ENCODE measurements around the gene ZNF134. TPM values are rescaled to one million over a fixed set of nuclear protein-coding genes. Genes with fewer than 3 reads are reported as not detected.
A peak's percentile ranks its signal among the peaks of the same experiment; 100 is the strongest.

The ZNF134 gene
- polyA plus RNA-seq, 3 donors, result 25.4 to 29.1 (median 26.7) TPM

GRCh38 chr19:57615346-57615745, 1.3 kb downstream of the ZNF134 start:
- DNase-seq (ENCODE audit: extremely low read depth in 1 of 11, low read depth in 9 of 11, low spot score in 4 of 11), result no peak

GRCh38 chr19:57620673-57621348, 6.8 kb downstream of the ZNF134 start:
- no peak for DNase-seq (ENCODE audit: extremely low read depth in 1 of 11, low read depth in 9 of 11, low spot score in 4 of 11)

DNA sequence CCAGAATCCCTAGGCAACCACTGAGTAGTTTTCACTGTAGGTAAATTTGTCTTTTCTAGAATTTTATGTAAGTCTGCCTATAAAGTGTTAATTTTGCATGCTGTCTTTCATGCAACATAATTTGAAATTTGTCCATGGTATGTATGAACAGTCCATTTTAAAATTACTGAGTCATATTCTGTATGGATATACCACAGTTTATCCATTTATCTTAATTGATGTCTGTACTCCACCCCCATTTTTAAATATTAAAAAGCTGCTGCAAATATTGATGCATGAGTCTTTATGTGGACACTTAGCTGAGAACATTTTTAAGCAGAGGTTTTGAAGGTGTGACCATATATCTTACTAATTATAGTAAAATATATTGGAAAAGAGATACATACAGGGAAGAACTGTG, 9.0 kb downstream of the ZNF134 start:
- DNase-seq (ENCODE audit: extremely low read depth in 1 of 11, low read depth in 9 of 11, low spot score in 4 of 11), result no peak

DNA sequence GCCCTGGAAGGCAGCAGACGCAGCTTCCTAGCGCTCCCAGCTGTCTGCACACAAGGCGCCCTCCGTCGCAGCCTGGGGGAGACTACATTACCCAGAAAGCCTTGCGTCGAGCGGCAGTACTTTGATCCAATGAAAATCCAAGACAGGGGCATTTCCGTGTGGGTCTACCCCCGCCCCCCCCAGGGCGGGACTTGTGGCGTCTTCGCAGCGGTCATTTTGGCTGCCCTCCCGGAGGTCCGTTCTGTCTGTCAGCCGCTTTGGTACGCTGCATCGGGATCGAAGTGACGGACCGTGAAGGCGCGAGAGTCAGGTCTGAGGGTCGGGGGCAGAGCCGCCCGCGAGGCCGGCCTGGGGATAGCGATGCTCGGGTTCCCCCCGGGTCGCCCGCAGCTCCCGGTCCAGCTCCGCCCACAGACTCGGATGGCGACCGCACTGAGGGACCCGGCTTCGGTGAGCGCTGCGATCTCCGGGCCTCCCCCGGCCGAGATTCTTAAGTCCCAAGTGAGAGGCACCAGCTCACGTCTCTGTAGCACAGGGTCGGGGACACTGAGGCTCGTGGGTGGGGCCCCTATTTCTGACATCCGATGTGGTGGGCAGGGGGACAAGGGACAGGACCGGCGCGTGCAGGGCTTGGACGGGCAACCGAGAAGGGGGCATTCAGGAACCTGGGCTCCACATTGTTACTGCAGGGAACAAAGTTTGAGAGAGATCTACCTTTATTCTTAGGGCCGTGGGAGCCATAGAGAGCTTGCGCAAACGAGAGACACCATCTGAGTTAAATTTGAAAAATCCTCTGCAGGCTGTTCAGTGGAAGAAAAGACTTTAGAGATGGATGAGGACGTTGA, 19.2 kb downstream of the ZNF134 start, which contains the start of gene ZNF211:
Gene ZNF211 (plus strand): TSS at position 182 of the 845 bp plus-strand sequence. CDS start 179 bp downstream, at position 361.
- DNase-seq (ENCODE audit: extremely low read depth in 1 of 11, low read depth in 9 of 11, low spot score in 4 of 11), result peak; percentile 89 to 98 (median 94)

GRCh38 chr19:57633832-57634131, 19.7 kb downstream of the ZNF134 start:
- DNase-seq (ENCODE audit: extremely low read depth in 1 of 11, low read depth in 9 of 11, low spot score in 4 of 11), result no peak

DNA sequence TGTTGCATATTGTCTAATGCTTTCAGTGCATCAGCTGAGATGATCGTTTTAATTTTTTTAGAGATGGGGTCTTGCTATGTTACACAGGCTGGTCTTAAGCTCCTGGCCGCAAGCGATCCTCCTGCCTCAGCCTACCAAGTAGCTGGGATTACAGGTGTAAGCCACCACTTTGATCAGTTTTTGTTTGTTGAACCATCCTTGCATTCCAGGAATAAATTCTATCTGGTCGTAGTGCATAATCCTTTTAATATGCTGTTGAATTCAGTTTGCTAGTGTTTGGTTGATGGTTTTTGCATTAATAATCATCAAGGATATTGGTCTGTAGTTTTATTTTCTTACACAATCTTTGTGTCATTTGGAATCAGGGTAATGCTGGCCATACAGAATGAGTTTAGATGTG, 23.3 kb downstream of the ZNF134 start:
- DNase-seq (ENCODE audit: extremely low read depth in 1 of 11, low read depth in 9 of 11, low spot score in 4 of 11), result no peak

DNA sequence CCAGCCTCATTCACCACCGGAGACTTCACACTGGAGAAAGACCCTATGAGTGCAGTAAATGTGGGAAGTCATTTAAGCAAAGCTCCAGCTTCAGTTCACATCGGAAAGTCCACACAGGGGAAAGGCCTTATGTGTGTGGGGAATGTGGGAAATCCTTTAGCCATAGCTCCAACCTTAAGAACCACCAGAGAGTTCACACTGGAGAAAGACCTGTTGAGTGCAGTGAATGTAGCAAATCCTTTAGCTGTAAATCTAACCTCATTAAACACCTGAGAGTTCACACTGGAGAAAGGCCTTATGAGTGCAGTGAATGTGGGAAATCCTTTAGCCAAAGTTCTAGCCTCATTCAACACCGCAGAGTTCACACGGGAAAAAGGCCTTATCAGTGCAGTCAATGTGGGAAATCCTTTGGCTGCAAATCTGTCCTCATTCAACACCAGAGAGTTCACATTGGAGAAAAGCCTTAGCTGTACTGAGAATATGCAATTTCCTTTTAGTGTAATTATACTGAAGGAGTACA, 27.7 kb downstream of the ZNF134 start:
- DNase-seq (ENCODE audit: extremely low read depth in 1 of 11, low read depth in 9 of 11, low spot score in 4 of 11), result no peak

- no peak for DNase-seq (ENCODE audit: extremely low read depth in 1 of 11, low read depth in 9 of 11, low spot score in 4 of 11)
Measured at GRCh38 chr19:57642396-57643046, 28.5 kb downstream of the ZNF134 start.

DNA sequence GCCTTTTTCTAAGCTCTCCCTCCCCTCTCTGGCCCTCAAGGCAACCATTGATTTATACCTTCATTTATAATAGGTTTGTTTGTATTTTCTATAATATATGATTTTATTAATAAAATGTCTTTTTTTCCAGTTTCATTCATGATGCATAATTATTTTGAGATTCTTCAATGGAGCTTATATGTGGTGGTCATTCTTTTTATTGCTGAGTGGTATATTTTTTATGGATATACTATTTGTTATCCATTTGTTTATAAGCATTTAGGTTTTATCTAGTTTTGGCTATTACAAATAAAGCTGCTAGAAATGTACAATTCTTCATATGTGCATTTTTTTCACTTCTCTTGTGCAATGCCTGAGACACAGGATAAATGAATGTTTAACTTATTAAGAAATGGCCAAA, 29.7 kb downstream of the ZNF134 start:
- DNase-seq (ENCODE audit: extremely low read depth in 1 of 11, low read depth in 9 of 11, low spot score in 4 of 11), result no peak

DNA sequence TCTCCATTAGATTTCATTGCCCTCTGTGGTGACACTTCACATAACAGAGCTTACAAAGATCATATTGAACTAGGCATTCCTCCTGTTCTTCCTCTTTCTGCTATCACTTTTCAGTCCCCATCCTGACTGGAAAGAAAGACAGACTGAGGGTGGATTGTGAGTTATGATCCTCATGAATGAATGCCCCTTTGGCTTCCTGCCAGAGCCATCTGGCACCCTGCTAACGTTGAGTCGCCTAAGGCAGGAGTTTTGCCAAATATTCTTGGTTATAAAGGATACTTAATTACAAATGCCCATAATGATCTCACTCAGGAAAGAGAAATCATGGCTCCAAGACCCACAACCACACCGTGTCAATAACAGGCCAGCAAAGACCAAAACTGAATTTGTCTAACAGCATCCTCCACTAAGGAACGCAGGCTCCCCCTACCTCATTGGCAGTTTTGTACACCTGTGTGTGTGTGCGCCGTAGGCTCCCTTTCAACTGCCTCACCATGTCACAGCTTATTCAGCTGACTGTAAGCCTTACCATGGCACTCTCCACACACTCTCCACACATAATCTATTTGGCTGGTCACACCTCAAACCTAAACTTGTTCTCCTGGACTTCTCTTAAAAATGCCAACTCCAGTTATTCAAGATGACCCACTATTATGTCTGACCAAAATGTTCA, 34.4 kb downstream of the ZNF134 start:
- no peak for DNase-seq (ENCODE audit: extremely low read depth in 1 of 11, low read depth in 9 of 11, low spot score in 4 of 11)

DNA sequence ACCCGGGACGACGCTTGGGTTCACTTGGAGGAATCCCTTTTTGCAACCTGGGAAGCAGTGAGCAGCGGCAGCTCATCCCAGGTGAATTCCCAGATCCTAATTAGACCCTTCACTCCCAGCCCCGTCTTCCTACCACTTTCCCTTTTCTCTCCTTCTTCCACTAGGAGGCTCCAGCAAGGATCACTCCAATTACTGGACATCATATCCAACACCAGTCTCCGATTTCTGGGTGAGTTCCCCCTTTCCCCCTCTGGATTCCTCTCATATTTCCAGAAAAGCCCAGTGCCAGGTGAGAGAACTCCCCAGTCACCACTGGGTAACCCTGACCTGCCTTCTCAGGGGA, 37.6 kb downstream of the ZNF134 start:
- DNase-seq (ENCODE audit: extremely low read depth in 1 of 11, low read depth in 9 of 11, low spot score in 4 of 11), result no peak

GRCh38 chr19:57653689-57654088, 39.6 kb downstream of the ZNF134 start:
- no peak for DNase-seq (ENCODE audit: extremely low read depth in 1 of 11, low read depth in 9 of 11, low spot score in 4 of 11)

- no peak for DNase-seq (ENCODE audit: extremely low read depth in 1 of 11, low read depth in 9 of 11, low spot score in 4 of 11)
Measured at GRCh38 chr19:57655443-57655842, 41.4 kb downstream of the ZNF134 start.

DNA sequence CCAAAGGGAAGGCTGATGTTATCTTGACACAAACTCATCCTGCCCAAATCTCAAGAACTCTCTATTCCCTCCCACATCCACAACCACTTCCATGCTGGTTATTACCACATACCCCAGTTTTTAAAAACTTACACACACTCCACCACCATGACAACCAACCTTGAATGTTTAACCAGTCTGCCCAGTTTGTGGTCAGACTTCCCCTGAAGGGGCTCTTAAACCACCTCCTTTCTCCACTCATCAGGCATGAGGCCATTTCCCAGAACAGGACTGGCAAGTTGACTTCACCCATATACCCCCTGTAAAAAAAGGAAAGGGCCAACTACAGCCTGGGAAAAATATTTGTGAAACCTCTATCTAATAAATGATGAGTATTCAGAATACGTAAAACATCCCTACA, 42.3 kb downstream of the ZNF134 start:
- DNase-seq (ENCODE audit: extremely low read depth in 1 of 11, low read depth in 9 of 11, low spot score in 4 of 11), result no peak

- DNase-seq (ENCODE audit: extremely low read depth in 1 of 11, low read depth in 9 of 11, low spot score in 4 of 11), result peak in 10 of 11 donors; percentile 32 to 72 (median 52)
Measured at GRCh38 chr19:57664269-57665127, 50.5 kb downstream of the ZNF134 start.

GRCh38 chr19:57665261-57665806, 51.3 kb downstream of the ZNF134 start:
- no peak for DNase-seq (ENCODE audit: extremely low read depth in 1 of 11, low read depth in 9 of 11, low spot score in 4 of 11)

- no peak for DNase-seq (ENCODE audit: extremely low read depth in 1 of 11, low read depth in 9 of 11, low spot score in 4 of 11)
Measured at GRCh38 chr19:57667228-57667627, 53.2 kb downstream of the ZNF134 start.

DNA sequence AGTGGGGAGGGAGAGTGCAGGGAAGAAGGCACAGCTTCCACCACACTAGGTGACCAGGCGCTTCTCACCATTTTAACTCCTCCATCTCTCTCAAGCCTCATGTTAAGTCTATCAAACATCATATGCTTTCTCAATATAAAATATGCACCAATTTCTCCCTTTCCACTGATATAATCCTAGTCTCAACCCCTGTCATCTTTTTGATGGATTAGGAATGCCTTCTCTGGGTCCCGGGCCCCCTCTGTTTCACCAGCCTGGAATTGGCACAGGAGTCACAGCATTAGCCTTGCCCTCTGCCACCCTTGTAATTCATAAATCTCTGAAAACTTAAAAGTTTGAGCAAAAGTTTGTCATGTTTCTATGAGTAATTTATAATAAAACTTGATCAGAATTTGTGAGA, 54.6 kb downstream of the ZNF134 start, which contains the start of gene ZSCAN4:
Gene ZSCAN4 (plus strand): TSS at position 301 of the 400 bp plus-strand sequence. CDS start 7,211 bp downstream, outside the sequence.
- no peak for DNase-seq (ENCODE audit: extremely low read depth in 1 of 11, low read depth in 9 of 11, low spot score in 4 of 11)
